ENCODE data around the gene ADAMTS4.

- no peak for TF ChIP-seq CTCF (IDR thresholded peaks at IDR 0.05)
- peak in 1 of 4 donors; percentile 17 for TF ChIP-seq POLR2A (IDR thresholded peaks at IDR 0.05)
These were observed 2.1 kb downstream of the ADAMTS4 start for GRCh38 chr1:161196521-161197451.
